HG03039 (cell line): Measurements from ENCODE around the gene SRPK2.

Source experiments
- ATAC-seq: cut with Tn5 transposase; IDR thresholded peaks from one replicate; pipeline ENCODE4 v1.9.1; 2021; ENCODE audit warnings: mild to moderate bottlenecking, moderate library complexity; ENCODE audit not compliant: unreplicated experiment

Gene SRPK2

DNA sequence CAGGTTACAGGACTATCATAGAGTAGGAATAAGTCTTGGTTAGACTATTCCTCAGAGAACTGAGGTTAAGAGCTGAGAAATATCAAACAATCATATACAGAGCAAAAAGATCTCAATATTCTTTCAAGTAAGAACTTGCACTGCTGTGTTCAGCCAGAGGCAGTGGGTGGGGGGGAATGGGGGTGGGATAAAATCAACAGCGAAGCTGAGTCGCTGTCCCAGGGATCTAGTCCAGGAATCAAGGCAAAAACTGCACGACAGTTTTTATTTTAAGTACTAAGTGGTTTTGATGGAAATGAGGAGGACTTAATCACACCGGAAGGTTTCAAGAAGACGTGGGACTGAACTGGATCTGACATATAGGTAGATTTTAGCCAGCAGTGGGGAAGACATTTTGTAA is 159.1 kb downstream of the SRPK2 start:
- ATAC-seq, result no peak

DNA sequence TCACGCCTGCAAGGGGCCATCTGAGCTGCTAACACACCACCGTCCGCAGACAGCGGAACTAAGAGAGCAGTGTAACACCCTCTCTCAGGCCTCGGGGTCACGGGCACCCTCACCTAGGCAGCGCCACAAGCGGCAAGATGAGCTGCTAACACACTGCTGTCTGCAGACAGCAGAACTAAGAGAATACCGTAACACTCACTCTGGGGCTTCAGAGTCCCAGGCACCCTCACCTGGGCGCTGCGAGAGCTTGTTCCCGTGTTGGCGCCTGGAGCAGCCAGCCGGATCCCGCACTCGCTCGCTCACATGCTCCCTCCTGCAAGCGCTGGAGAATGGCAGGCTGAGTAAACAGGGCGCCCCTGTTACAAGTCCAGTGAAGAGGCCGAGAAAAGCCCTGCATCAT is 160.2 kb downstream of the SRPK2 start:
- no peak for ATAC-seq

GRCh38 chr7:105227391-105227790 is 161.3 kb downstream of the SRPK2 start:
- no peak for ATAC-seq

DNA sequence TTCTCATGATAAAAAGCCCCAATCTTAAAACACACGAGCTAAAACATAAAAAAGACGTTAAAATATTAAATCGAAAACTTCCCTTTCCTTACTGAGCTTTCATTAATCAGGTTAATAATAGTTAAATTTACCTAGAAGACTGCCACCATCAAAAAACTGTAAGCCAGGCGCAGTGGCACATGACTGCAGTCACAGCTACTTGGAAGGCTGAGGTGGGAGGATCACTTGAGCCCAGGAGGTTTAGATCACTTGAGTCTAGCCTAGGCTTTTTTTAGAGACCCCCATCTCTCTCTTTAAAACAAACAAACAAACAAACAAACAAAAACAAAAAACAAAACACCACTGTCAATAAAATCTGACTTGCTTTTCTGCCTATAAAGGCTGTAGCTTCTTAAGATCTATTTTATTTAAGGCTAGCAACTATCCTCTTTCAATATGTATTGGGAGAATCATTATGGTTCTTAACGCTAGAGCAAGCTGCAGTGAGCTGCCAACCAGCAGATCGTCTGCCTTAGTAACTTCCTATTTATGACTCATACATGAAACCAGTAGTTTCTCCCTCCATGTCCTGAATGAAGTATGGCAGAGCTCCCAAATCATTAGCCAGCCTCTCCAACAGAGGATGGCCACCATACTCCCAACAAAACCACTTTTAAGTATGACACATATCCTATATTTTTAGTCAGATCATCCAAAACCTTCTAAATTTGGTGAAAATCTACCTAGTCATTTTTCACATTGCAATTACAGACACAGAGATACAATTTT is 163.7 kb downstream of the SRPK2 start:
- ATAC-seq, result peak; percentile 68

DNA sequence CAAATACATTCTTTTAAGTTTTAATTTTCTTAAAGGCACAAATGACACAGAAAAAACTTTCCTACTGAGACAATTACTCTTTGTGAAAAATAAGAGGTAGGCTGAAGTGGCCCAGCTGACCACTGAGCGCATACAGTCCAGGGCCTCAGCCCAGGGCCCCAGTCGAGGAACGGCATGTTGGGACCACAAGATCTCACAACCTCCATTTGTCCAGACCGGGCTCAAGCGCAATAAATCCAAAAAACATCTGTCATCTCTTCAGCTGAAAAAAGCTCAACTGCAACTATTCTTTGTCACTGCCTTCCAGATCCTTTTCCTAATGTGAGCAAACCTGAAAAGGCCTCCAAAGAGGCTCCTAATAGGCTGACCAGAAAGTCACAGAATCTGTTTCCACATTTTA is 165.8 kb downstream of the SRPK2 start:
- ATAC-seq, result no peak

DNA sequence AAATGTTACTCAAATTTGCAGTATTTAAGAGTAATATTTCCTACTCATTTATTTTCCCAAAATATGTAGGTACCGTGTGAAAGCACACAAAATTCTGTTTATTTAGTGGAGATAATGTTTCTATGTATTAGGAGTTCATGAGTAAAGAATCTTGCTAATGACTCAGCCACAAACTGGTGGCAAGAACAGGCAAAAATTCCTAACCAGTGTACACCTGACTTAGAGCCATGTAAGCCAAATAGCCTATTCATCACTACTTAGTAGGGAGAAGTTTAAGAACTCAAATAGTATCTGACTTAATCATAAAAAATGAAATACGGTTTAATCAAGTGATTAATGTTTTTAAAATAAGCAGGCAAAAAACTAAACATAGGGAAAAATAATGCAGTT is 169.0 kb downstream of the SRPK2 start:
- ATAC-seq, result no peak

GRCh38 chr7:105218939-105219770 is 169.6 kb downstream of the SRPK2 start:
- ATAC-seq, result no peak

DNA sequence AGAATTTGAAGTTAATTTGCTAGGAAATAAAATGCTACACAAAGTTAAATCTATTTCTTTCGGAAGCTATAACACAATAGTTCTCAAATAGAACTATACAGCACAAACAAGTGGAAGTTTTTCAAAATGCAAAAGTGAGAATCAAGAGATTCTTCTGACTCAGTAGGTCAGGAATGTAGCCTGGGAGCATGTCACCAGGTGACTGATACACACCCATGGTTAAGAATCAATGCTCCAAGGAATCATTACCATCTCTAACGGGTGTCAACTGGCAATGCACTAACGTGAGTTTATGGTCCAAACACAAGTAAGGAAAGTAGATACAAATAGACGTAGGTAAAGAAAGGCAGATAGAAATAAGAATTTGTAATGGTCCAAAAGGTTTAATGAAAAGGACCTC is 170.5 kb downstream of the SRPK2 start:
- ATAC-seq, result no peak

- ATAC-seq, result no peak
Observed at GRCh38 chr7:105216786-105217185, 171.9 kb downstream of the SRPK2 start.

DNA sequence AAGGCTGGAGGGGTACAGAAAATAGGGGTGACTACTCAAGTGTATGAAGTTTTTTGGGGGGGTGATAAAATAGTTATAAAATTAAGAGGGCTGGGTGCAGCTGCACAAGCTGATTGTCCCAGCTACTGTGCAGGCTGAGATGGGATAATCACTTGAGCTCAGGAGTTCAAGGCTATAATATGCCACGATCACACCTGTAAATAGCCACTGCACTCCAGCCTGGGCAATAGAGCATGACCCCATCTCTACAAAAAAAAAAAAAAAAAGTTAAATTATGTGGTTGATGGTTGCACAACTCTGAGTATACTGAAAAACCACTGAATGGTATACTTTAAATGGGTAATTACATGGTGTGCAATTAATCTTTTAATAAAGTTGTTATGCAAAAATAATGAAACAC is 172.9 kb downstream of the SRPK2 start:
- ATAC-seq, result no peak

DNA sequence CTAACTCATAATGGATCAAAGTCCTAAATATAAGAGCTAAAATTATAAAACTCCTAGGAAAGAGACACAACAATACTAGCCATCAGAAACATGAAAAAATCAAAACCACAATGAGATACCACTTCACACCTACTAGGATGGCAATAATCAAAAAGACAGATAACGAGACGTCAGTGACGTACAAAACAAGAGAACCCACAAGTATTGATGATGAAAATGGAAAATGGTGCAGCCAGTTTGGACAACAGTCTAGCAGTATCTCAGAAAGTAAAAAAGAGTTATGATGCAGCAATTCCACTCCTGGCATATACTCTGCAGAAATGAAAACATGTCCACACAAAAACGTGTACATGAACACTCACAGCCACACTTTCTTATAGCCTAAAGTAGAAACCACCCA is 173.5 kb downstream of the SRPK2 start:
- ATAC-seq, result no peak

GRCh38 chr7:105213611-105214010 is 175.1 kb downstream of the SRPK2 start:
- ATAC-seq, result no peak

GRCh38 chr7:105212212-105212611 is 176.5 kb downstream of the SRPK2 start:
- no peak for ATAC-seq

- peak; percentile 72 for ATAC-seq
Observed at GRCh38 chr7:105210721-105211205, 178.0 kb downstream of the SRPK2 start.

- no peak for ATAC-seq
Observed at GRCh38 chr7:105209870-105210269, 178.9 kb downstream of the SRPK2 start.

GRCh38 chr7:105209433-105209832 is 179.3 kb downstream of the SRPK2 start:
- ATAC-seq, result no peak

GRCh38 chr7:105206985-105207384 is 181.7 kb downstream of the SRPK2 start:
- ATAC-seq, result no peak

DNA sequence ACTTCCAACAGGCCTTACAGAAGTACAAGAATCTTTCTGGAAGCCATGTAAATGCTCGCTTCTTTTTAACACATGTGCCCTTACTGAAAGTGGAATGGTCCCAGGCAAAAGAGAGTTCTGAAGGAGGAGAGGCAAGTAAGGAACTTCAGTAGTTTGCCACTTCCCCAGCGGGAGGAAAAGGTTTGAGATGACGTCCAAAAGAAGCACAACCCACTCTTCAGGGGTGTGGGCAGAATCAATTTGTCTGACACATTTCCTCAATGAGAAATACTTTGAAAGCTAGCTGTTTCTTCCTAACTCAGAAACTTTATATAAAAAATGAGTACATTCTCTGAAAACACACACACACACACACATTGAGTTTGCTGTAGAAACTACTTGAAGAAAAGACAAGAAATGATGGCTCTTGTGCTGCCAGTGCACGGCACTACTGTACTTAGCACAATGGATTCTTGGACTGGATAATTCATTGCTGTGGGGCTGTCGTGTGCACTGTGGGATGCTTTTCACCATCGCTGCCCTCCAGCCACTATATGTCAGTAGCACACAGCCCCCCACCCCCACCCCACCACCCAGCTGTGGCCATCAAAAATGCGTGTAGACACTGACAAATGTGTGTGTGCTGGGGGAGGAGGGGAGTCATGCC is 183.0 kb downstream of the SRPK2 start:
- ATAC-seq, result no peak

DNA sequence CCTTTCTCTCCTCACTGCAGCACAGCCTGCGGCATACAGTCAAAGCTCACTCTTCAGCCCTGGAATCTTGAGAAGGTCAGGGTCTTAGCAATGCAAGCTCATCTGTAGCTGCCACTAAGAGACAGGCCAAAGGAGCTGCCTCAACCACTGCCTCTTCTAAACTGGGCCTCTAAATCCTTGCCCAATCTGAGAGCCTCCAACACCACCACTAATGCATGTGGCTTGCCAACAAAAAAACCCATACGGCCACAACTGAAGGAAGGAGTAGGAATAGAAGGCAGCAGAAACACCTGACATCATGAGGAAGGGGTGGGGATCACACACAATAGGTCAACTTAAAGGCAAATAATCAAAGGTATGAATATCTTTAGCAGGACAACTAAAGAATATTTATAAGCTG is 183.8 kb downstream of the SRPK2 start:
- ATAC-seq, result no peak

GRCh38 chr7:105204520-105204919 is 184.2 kb downstream of the SRPK2 start:
- ATAC-seq, result no peak

GRCh38 chr7:105202616-105203015 is 186.1 kb downstream of the SRPK2 start:
- ATAC-seq, result no peak

DNA sequence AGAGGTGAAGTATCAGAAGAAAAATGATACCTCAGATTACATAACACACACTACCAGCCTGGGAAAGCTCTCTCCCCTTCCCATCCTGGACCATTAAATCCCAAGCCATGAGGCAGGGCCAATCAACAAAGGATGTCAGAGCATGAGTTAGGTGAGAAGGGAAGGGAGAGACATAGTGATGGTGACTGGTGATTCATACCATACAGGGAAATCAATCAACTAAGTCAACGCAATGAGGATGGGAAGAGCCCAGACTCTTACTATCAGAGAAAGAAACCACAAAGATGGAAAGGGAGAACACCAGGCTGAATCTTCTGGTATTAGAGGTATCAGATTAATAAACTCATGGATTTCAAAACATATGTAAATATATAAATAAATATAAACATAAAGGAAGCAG is 189.3 kb downstream of the SRPK2 start:
- no peak for ATAC-seq
